ENCODE results near the gene MIF.

Gene MIF

DNA sequence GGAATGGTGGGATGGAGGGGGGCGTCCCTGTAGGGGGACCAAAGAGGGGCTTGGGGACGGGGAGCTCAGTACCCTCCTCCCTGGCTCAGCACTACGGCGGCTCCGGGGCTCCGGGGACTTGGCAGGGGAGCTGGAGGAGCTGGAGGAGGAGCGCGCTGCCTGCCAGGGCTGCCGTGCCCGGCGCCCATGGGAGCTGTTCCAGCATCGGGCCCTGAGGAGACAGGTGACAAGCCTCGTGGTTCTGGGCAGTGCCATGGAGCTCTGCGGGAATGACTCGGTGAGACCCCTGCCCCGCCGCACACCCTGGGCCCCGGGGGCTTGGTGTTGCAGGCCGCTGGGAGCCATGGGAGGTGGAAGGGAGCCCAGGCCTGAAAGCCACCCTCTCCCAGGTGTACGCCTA is 11.8 kb upstream of the MIF start:
- no peak for TF ChIP-seq SIN3A (IDR thresholded peaks at IDR 0.05; ENCODE audit: borderline replicate concordance, insufficient read depth, low read length)
- no peak for TF ChIP-seq FOXP2 (optimal IDR thresholded peaks at IDR 0.05; ENCODE audit: borderline replicate concordance, extremely low read depth, extremely low read length, insufficient read depth)
- TF ChIP-seq, protein P1, sequence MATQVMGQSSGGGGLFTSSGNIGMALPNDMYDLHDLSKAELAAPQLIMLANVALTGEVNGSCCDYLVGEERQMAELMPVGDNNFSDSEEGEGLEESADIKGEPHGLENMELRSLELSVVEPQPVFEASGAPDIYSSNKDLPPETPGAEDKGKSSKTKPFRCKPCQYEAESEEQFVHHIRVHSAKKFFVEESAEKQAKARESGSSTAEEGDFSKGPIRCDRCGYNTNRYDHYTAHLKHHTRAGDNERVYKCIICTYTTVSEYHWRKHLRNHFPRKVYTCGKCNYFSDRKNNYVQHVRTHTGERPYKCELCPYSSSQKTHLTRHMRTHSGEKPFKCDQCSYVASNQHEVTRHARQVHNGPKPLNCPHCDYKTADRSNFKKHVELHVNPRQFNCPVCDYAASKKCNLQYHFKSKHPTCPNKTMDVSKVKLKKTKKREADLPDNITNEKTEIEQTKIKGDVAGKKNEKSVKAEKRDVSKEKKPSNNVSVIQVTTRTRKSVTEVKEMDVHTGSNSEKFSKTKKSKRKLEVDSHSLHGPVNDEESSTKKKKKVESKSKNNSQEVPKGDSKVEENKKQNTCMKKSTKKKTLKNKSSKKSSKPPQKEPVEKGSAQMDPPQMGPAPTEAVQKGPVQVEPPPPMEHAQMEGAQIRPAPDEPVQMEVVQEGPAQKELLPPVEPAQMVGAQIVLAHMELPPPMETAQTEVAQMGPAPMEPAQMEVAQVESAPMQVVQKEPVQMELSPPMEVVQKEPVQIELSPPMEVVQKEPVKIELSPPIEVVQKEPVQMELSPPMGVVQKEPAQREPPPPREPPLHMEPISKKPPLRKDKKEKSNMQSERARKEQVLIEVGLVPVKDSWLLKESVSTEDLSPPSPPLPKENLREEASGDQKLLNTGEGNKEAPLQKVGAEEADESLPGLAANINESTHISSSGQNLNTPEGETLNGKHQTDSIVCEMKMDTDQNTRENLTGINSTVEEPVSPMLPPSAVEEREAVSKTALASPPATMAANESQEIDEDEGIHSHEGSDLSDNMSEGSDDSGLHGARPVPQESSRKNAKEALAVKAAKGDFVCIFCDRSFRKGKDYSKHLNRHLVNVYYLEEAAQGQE (IDR thresholded peaks at IDR 0.05; ENCODE audit: insufficient read depth in 1 of 2, low read depth in 2 of 2, low read length in 2 of 2), result no peak
- TF ChIP-seq POLR2AphosphoS5 (IDR thresholded peaks at IDR 0.05; ENCODE audit: low read depth, low read length), result no peak
- TF ChIP-seq TAF1 (IDR thresholded peaks at IDR 0.05; ENCODE audit: borderline replicate concordance, insufficient read depth, low read length), result no peak

- TF ChIP-seq, protein P1 (IDR thresholded peaks at IDR 0.05; ENCODE audit: insufficient read depth in 1 of 2, low read depth in 2 of 2, low read length in 2 of 2), result no peak
- TF ChIP-seq SIN3A (IDR thresholded peaks at IDR 0.05; ENCODE audit: borderline replicate concordance, insufficient read depth, low read length), result no peak
- no peak for TF ChIP-seq FOXP2 (optimal IDR thresholded peaks at IDR 0.05; ENCODE audit: borderline replicate concordance, extremely low read depth, extremely low read length, insufficient read depth)
Observed at GRCh38 chr22:23883658-23884057, 10.5 kb upstream of the MIF start.

GRCh38 chr22:23884140-23884539 is 10.0 kb upstream of the MIF start:
- no peak for TF ChIP-seq TAF1 (IDR thresholded peaks at IDR 0.05; ENCODE audit: borderline replicate concordance, insufficient read depth, low read length)
- no peak for TF ChIP-seq FOXP2 (optimal IDR thresholded peaks at IDR 0.05; ENCODE audit: borderline replicate concordance, extremely low read depth, extremely low read length, insufficient read depth)
- TF ChIP-seq SIN3A (IDR thresholded peaks at IDR 0.05; ENCODE audit: borderline replicate concordance, insufficient read depth, low read length), result no peak
- TF ChIP-seq POLR2AphosphoS5 (IDR thresholded peaks at IDR 0.05; ENCODE audit: low read depth, low read length), result no peak
- TF ChIP-seq, protein P1 (IDR thresholded peaks at IDR 0.05; ENCODE audit: insufficient read depth in 1 of 2, low read depth in 2 of 2, low read length in 2 of 2), result no peak

- TF ChIP-seq, protein P1 (IDR thresholded peaks at IDR 0.05; ENCODE audit: insufficient read depth in 1 of 2, low read depth in 2 of 2, low read length in 2 of 2), result no peak
- TF ChIP-seq SIN3A (IDR thresholded peaks at IDR 0.05; ENCODE audit: borderline replicate concordance, insufficient read depth, low read length) (no peak), FOXP2 (optimal IDR thresholded peaks at IDR 0.05; ENCODE audit: borderline replicate concordance, extremely low read depth, extremely low read length, insufficient read depth) (no peak)
Observed at GRCh38 chr22:23888615-23889401, 5.4 kb upstream of the MIF start.

DNA sequence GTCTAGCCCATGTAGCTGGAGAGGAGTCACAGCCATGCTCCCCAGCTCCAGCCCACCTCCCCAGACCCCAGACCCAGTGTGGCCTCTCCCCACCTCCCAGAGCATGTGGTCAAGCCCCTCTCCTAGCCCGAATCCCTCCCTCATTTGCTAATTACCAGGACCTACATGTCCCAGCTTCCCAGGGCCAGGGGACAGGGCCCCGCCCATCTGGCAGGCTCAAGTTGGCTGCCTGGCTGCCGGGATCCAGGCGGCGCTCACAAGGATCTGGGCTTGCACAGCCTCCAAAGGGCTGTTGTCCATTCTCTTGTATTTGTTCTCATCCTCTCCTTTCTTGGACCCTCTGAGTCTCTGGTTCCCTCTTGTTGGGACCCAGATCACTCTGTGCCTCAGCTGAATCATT is 4.6 kb upstream of the MIF start:
- TF ChIP-seq TAF1 (IDR thresholded peaks at IDR 0.05; ENCODE audit: borderline replicate concordance, insufficient read depth, low read length), result no peak
- no peak for TF ChIP-seq POLR2AphosphoS5 (IDR thresholded peaks at IDR 0.05; ENCODE audit: low read depth, low read length)
